Right ventricle myocardium inferior (tissue), 1 donor: ENCODE results near the gene AXIN1. TPM values are rescaled to one million over a fixed set of nuclear protein-coding genes. Genes with fewer than 3 reads are reported as not detected.

ENCODE experiments used
- ATAC-seq: fragments of 200-7000 bp; cut with Tn5 transposase; one replicate; pipeline ENCODE4 v1.9.1; 2020; ENCODE audit warnings: mild to moderate bottlenecking, moderate library complexity
- DNase-seq: peaks from one replicate; pipeline ENCODE4 v3.0.0; 2021; ENCODE audit errors: missing footprints
- intact Hi-C: fragments of 100-400 bp; cut with DNase I; formaldehyde crosslinking; loops from one replicate; pipeline ENCODE4 v1.11.0; 2022
- total RNA-seq: library from RNA; stranded (reverse); fragmentation: NEBNext Ultra II Directional; extraction: Animal tissue kit (Norgen Biotek cat#: 25700); gene quantifications from one replicate; pipeline ENCODE4 v1.2.1, GENCODE V29; 2021
- donor health status: DM: no; HTN: yes; CAD: no; lungs with severe emphysema.

The AXIN1 gene
- total RNA-seq, 1 donor from 2014 or later: 12.8 TPM

DNA sequence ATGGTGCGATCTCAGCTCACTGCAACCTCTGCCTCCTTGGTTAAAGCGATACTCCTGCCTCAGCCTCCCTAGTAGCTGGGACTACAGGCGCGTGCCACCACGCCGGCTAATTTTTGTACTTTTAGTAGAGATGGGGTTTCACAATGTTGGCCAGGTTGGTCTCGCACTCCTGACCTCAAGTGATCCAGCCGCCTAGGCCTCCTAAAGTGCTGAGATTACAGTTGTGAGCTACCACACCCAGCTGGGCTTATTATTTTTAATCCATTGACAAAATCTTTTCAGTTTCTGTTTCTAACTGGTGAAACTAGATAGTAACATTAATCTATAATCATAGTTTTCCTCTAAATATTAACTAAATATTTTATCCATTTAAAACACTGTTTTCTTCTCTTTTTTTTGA is 112.0 kb downstream of the AXIN1 start:
- no peak for ATAC-seq
- intact Hi-C loops: no loop called here
- DNase-seq: no peak

- intact Hi-C loops: no loop called here
- DNase-seq (no peak), ATAC-seq (no peak)
These were observed 112.6 kb downstream of the AXIN1 start for GRCh38 chr16:239948-240277.

Other genes starting within 250 kb of the AXIN1 start
- gene NPRL3, start 214.1 kb downstream of the AXIN1 start, total RNA-seq: 18.5 TPM
- gene HBZ, start 200.1 kb downstream of the AXIN1 start, total RNA-seq: not detected
- gene HBM, start 186.7 kb downstream of the AXIN1 start, total RNA-seq: not detected
- gene HBA2, start 179.8 kb downstream of the AXIN1 start, total RNA-seq: 86.1 TPM
- gene HBA1, start 176.0 kb downstream of the AXIN1 start, total RNA-seq: 91.7 TPM
- not detected for gene HBQ1, start 172.3 kb downstream of the AXIN1 start, total RNA-seq
- 23.5 TPM for gene LUC7L, start 123.3 kb downstream of the AXIN1 start, total RNA-seq
- 144 TPM for gene FAM234A, start 117.9 kb downstream of the AXIN1 start, total RNA-seq
- gene RGS11, start 76.8 kb downstream of the AXIN1 start, total RNA-seq: 15.4 TPM
- gene ARHGDIG, start 72.1 kb downstream of the AXIN1 start, total RNA-seq: 9.3 TPM
- 1.6 TPM for gene PDIA2, start 69.6 kb downstream of the AXIN1 start, total RNA-seq
- gene MRPL28, start 17.8 kb upstream of the AXIN1 start, total RNA-seq: 83.1 TPM
- 32.1 TPM for gene PGAP6, start 29.3 kb upstream of the AXIN1 start, total RNA-seq
- gene NME4, start 44.5 kb upstream of the AXIN1 start, total RNA-seq: 91.3 TPM
- gene DECR2, start 49.2 kb upstream of the AXIN1 start, total RNA-seq: 10.6 TPM
- gene RAB11FIP3, start 72.9 kb upstream of the AXIN1 start, total RNA-seq: 23.3 TPM
- 16.8 TPM for gene CAPN15, start 175.0 kb upstream of the AXIN1 start, total RNA-seq
- not detected for gene PRR35, start 207.7 kb upstream of the AXIN1 start, total RNA-seq
- 0.57 TPM for gene NHLRC4, start 214.3 kb upstream of the AXIN1 start, total RNA-seq
- 16.6 TPM for gene PIGQ, start 217.2 kb upstream of the AXIN1 start, total RNA-seq
- gene RAB40C, start 237.3 kb upstream of the AXIN1 start, total RNA-seq: 8.8 TPM